ENCODE results near the gene ADAM10. TPM values are rescaled to one million over a fixed set of nuclear protein-coding genes. Genes with fewer than 3 reads are reported as not detected.

The ADAM10 gene
- total RNA-seq, 1 experiment from 2014 or later: 133 TPM

DNA sequence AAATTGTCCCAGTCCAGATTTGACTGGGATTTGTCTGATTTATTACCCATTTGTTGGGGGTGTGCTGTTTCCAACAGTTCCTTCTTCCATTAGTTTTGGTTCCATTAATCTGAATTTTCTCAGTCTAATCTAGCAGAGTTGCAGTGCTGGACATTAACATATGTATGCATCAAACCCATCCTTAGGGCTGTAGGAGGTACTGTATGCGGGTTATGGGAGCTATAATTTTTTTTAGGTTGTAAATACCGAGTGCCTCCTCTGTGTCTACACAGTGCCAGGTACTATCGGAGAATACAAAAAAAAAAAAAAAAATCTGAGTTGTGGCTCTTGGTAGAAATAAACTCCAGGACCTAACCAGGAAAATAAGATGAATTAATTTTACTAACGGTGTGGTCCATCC, 183.9 kb downstream of the ADAM10 start:
- CTCF ChIA-PET: no interaction called here
- Mint-ChIP-seq H3K27me3 (ENCODE audit: low read depth) (no peaks in the 10 kb centered on the region), H3K4me3 (no peak overlapping the region), H3K4me1 (peaks cover 18% of the 10 kb centered on the region), H3K36me3 (no peaks in the 10 kb centered on the region), H3K27ac (no peak overlapping the region), H3K9me3 (peaks cover 10% of the 10 kb centered on the region)
- no peak for DNase-seq (ENCODE audit: low spot score)
- no peak for TF ChIP-seq ZNF263 (CRISPR knock-in tag; IDR thresholded peaks at IDR 0.05; ENCODE audit: low read depth)
- no peak for TF ChIP-seq SMAD4 (CRISPR knock-in tag; IDR thresholded peaks at IDR 0.05)
- no peak for TF ChIP-seq ESRRA (CRISPR knock-in tag; IDR thresholded peaks at IDR 0.05; ENCODE audit: borderline replicate concordance)
- no peak for ATAC-seq
- POLR2A ChIA-PET: no interaction called here

DNA sequence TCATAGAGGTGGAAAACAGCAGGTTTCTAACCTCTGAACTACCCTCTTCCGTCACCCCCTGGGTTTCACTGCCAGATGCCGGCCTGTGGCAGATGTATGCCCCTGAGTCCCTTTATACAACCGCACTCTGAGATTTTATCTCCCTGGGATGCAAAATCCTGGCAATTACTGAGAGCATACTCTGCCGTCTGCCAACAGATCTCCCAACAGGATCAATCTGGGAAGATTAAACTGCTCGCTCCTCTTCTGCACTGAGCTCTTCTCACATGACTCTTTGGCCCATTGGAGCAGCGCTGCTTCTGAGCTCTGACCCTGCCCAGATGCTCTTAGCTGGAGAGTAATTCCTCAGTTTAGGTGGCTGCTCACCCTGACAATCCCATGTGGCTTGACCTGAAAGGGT, 184.5 kb downstream of the ADAM10 start:
- no peak for DNase-seq (ENCODE audit: low spot score)
- Mint-ChIP-seq H3K4me3 (no peak overlapping the region), H3K27me3 (ENCODE audit: low read depth) (no peaks in the 10 kb centered on the region), H3K4me1 (peaks cover 18% of the 10 kb centered on the region), H3K36me3 (no peaks in the 10 kb centered on the region), H3K27ac (no peak overlapping the region), H3K9me3 (peaks cover 6% of the 10 kb centered on the region)
- ChIA-PET POLR2A (no interaction called here), CTCF (no interaction called here)
- ATAC-seq: no peak
- TF ChIP-seq SOX15 (CRISPR knock-in tag; IDR thresholded peaks at IDR 0.05) (no peak), ATF2 (CRISPR knock-in tag; IDR thresholded peaks at IDR 0.05; ENCODE audit: borderline replicate concordance, low read depth) (no peak), ARID4B (CRISPR knock-in tag; IDR thresholded peaks at IDR 0.05; ENCODE audit: borderline replicate concordance) (no peak), ELF4 (CRISPR knock-in tag; IDR thresholded peaks at IDR 0.05; ENCODE audit: low read depth) (no peak), ZNF263 (CRISPR knock-in tag; IDR thresholded peaks at IDR 0.05; ENCODE audit: low read depth) (no peak), SP1 (CRISPR knock-in tag; conservative IDR thresholded peaks at IDR 0.05) (no peak), E2F5 (CRISPR knock-in tag; IDR thresholded peaks at IDR 0.05) (no peak), FOXJ3 (CRISPR knock-in tag; IDR thresholded peaks at IDR 0.05; ENCODE audit: borderline replicate concordance) (no peak), TCF7 (CRISPR knock-in tag; IDR thresholded peaks at IDR 0.05; ENCODE audit: low read depth) (no peak)
- TF ChIP-seq, protein P1, sequence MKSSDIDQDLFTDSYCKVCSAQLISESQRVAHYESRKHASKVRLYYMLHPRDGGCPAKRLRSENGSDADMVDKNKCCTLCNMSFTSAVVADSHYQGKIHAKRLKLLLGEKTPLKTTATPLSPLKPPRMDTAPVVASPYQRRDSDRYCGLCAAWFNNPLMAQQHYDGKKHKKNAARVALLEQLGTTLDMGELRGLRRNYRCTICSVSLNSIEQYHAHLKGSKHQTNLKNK (CRISPR knock-in tag; IDR thresholded peaks at IDR 0.05): no peak
- TF ChIP-seq, protein P2, sequence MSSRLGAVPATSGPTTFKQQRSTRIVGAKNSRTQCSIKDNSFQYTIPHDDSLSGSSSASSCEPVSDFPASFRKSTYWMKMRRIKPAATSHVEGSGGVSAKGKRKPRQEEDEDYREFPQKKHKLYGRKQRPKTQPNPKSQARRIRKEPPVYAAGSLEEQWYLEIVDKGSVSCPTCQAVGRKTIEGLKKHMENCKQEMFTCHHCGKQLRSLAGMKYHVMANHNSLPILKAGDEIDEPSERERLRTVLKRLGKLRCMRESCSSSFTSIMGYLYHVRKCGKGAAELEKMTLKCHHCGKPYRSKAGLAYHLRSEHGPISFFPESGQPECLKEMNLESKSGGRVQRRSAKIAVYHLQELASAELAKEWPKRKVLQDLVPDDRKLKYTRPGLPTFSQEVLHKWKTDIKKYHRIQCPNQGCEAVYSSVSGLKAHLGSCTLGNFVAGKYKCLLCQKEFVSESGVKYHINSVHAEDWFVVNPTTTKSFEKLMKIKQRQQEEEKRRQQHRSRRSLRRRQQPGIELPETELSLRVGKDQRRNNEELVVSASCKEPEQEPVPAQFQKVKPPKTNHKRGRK (CRISPR knock-in tag; IDR thresholded peaks at IDR 0.05; ENCODE audit: borderline replicate concordance): no peak
- TF ChIP-seq, protein P3, sequence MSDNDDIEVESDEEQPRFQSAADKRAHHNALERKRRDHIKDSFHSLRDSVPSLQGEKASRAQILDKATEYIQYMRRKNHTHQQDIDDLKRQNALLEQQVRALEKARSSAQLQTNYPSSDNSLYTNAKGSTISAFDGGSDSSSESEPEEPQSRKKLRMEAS (CRISPR knock-in tag; IDR thresholded peaks at IDR 0.05): no peak
- TF ChIP-seq, protein P4, sequence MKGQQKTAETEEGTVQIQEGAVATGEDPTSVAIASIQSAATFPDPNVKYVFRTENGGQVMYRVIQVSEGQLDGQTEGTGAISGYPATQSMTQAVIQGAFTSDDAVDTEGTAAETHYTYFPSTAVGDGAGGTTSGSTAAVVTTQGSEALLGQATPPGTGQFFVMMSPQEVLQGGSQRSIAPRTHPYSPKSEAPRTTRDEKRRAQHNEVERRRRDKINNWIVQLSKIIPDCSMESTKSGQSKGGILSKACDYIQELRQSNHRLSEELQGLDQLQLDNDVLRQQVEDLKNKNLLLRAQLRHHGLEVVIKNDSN (CRISPR knock-in tag; IDR thresholded peaks at IDR 0.05): no peak
